OCI-LY3 (cell line): ENCODE data around the gene SIAH3.

Source experiments
- EZH2phosphoT487 ChIP-seq: fragments of 200-600 bp; shearing (Covaris generic); IDR thresholded peaks from 2 replicates; pipeline ENCODE4 v1.6.1; 2018; ENCODE audit warnings: antibody characterized with exemption, mixed run types, low read depth
- TF ChIP-seq, protein P1 (sequence below): fragments of 200-600, 300-600 bp; sonication (generic); IDR thresholded peaks from 2 replicates; pipeline ENCODE4 v1.5.1; 2014; ENCODE audit warnings: antibody characterized with exemption, low read length, low read depth

DNA sequence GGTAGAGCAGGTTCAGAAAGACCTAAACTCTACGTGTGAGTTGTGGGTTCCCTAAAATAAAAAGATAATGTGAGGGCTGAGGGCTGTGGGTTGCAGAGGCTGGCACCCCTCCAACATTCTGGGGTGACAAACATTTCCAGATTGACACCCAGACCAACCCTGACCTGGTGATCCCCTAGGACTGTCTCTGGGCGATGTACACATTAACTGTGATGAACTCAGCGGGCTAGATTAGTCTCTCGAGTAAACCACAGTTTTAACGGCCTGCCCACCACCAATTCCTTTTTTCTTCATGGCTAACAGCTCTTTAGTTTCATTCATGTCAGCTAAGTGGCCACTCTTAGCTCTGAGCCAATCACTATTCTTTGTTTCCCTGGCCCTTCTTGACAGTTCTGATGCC lies 24.8 kb downstream of the SIAH3 start:
- TF ChIP-seq, protein P1, sequence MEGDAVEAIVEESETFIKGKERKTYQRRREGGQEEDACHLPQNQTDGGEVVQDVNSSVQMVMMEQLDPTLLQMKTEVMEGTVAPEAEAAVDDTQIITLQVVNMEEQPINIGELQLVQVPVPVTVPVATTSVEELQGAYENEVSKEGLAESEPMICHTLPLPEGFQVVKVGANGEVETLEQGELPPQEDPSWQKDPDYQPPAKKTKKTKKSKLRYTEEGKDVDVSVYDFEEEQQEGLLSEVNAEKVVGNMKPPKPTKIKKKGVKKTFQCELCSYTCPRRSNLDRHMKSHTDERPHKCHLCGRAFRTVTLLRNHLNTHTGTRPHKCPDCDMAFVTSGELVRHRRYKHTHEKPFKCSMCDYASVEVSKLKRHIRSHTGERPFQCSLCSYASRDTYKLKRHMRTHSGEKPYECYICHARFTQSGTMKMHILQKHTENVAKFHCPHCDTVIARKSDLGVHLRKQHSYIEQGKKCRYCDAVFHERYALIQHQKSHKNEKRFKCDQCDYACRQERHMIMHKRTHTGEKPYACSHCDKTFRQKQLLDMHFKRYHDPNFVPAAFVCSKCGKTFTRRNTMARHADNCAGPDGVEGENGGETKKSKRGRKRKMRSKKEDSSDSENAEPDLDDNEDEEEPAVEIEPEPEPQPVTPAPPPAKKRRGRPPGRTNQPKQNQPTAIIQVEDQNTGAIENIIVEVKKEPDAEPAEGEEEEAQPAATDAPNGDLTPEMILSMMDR = no peak
- TF ChIP-seq EZH2phosphoT487 = no peak
